LNCaP clone FGC (cell line): ENCODE results near the gene GP2.

Source experiments
- DNase-seq: peaks from one replicate; pipeline ENCODE4 v3.0.0-alpha.2; 2011; ENCODE audit warnings: low read depth
- H3K4me3 ChIP-seq: 2 replicates; pipeline ENCODE4 v1.5.1; 2011; ENCODE audit warnings: mild to moderate bottlenecking, low read depth, low read length, control low read depth
- TF ChIP-seq, protein P1 (sequence below): IDR thresholded peaks from 2 replicates; pipeline ENCODE4 v1.5.1; 2012; ENCODE audit warnings: mild to moderate bottlenecking; ENCODE audit not compliant: control insufficient read depth, insufficient read depth; ENCODE audit errors: extremely low read depth

GP2 gene

DNA sequence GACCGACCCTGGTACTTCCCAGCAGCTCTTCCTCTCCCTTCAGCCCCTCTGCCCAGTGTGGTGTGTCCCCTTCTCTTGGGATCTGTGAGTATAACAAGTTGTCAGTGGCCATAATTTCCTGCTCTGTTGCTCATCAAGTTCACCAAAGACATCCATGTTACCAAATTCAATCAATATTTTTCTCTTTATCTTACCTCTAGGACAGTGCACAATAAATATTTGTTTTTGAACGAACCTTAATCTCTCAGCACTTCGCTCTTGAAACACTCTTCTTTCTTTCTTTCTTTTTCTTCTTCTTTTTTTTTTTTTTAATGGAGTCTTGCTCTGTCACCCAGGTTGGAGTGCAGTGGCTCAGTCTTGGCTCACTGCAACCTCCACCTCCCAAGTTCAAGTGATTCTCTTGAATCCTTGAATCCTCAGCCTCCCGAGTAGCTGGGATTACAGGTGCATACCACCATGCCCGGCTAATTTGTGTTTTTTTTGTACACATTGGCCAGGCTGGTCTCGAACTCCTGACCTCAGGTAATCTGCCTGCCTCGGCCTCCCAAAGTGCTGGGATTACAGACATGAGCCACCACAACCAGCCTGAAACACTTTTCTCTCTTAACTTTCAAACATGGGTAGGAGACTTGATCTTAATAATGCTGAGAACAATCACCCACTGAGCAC, 27.9 kb upstream of the GP2 start:
- no peak overlapping the region for H3K4me3 ChIP-seq
- TF ChIP-seq, protein P1, sequence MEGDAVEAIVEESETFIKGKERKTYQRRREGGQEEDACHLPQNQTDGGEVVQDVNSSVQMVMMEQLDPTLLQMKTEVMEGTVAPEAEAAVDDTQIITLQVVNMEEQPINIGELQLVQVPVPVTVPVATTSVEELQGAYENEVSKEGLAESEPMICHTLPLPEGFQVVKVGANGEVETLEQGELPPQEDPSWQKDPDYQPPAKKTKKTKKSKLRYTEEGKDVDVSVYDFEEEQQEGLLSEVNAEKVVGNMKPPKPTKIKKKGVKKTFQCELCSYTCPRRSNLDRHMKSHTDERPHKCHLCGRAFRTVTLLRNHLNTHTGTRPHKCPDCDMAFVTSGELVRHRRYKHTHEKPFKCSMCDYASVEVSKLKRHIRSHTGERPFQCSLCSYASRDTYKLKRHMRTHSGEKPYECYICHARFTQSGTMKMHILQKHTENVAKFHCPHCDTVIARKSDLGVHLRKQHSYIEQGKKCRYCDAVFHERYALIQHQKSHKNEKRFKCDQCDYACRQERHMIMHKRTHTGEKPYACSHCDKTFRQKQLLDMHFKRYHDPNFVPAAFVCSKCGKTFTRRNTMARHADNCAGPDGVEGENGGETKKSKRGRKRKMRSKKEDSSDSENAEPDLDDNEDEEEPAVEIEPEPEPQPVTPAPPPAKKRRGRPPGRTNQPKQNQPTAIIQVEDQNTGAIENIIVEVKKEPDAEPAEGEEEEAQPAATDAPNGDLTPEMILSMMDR = no peak
- no peak for DNase-seq

DNA sequence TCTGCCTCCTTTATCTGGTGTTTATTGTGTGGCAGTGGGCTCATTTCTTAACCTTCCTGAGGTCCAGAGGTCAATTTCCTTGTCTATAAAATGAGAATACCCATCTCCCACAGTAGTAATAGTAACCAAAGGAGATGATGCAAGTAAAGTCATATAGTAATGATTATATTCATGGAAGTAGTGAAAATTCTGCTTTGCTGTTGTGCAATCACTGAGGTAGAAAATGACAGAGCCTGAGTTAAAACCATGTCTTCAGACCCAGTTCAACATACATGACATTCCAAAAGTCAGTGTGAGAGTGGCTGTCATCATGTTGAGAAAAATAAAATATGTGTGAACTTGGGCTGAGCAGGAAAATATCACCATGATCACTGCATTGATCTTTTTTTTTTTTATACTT, 26.1 kb upstream of the GP2 start:
- no peak for DNase-seq
- H3K4me3 ChIP-seq = no peak overlapping the region
- TF ChIP-seq, protein P1 = no peak

DNA sequence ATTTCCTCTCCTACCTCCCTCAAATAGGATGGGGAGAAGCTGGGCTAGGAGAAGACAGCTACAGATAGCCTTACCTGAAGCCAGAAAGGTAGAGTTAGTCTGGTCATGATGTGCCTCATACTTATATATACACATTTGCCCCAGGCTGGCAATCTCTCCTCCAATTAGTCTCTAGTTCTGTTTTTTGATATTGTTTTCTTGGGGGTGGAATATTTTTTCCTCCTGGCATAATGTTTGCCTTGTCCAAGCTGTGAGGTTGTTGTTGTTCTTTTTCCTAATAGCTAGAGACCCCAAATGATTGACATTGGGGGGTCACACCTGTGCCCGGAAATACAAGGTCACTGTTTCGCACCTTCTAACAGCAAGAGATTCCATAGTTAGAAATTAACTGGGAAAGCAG, 25.3 kb upstream of the GP2 start, which contains the start of gene UMOD:
TSS of gene UMOD (minus strand) at position 101 of the 400 bp plus-strand sequence. CDS start 1,978 bp downstream, outside the sequence.
- no peak for DNase-seq
- TF ChIP-seq, protein P1 = no peak

DNA sequence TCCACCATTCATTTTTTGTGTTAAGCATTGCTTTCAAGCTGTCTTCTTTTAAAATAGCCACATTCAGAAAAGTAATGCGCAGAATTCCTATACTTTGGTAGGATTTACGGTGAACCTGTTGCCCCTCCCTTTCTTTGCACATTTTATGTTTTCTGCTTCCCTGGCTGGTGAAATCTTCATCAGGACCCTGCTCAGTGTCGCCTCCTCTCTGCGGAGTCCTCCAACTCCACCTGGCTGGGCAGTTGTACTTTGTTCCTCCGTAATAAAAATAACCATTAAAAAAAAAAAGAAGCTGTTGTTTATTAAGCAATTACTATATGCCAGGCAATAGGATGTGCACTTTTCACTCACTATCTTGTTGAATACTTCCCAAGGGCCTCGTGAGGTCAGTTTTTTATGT, 22.3 kb upstream of the GP2 start:
- TF ChIP-seq, protein P1 = no peak
- DNase-seq = no peak
- H3K4me3 ChIP-seq = no peak overlapping the region

More for the DNA sequence above, 25.3 kb upstream of the GP2 start, which contains the start of gene UMOD:
- no peak within 1 kb of the TSS for H3K4me3 ChIP-seq

DNA sequence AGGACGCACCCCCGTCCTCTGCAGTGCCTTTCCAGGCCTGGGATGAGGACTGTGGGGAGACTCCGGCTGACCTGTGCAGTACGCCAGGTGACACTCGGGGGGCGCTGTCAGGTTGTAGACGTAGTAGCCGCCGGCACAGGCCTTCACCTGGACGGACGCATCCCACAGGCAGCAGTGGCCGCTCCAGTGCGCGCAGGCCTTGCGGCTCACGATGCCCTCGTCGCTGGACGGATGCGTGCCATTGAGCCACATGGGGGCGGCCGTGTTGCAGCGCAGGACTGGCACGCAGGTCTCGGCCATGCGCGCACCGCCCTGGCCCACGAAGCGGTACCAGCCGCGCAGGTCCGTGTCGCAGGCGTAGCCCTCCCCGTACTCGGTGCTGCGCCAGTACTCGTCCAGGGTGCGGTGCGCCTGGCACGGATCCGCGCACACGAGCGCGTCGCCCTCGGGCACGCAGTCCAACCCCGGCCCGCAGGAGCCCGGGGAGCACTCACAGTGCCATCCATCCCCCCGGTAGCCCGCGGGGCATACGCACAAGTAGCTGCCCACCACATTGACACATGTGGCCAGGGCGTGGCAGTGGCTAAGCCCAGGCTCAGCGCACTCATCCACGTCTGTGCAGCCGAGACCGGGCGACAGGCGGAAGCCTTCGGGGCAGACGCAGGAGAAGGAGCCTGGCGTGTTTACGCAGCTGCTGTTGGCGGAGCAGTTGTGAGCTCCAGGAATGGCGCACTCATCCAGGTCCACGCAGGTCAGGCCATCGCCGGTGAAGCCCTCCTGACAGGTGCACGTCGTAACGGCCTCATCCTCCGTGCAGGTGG, 21.3 kb upstream of the GP2 start:
- no peak overlapping the region for H3K4me3 ChIP-seq
- no peak for DNase-seq
- TF ChIP-seq, protein P1 = peak; percentile 75

DNA sequence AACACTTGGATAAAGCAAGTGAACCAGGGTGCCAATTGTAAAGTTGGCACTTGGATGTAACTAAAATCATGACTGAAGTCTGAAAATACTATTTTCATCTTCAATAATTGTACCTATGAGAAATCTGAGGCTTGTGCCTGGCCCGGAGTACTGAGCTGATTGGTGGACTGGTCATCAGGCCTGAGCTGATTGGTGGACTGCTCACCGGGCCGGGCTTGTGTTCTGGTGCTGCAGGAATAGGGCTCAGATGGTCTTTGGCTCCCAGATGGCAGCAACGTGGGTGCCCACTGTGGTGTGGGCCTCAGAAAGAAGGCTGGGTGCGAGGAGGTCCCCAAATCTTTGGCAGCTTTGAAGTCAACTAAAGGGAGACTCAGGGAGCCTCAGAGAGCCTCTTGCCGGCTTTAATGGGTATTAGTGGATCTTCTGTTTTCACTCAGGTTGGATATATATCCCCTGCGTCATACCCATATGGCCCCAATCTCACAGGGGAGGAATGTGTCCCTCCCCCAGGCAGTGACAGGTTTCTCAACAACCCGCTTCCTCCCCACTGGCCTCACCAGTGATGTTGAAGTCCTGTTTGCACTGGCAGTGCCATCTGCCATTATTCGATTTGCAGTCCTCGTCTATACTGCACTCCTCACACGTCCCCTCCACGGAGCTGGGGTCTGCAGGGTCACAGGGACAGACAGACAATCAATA, 20.5 kb upstream of the GP2 start:
- DNase-seq = no peak
- TF ChIP-seq, protein P1 = no peak
- no peak overlapping the region for H3K4me3 ChIP-seq
